Lower leg skin (tissue), 3 donors: ENCODE measurements around the gene NECAB2.

ENCODE experiments used
- CTCF ChIP-seq, 3 donors: fragments of 450-650 bp; IDR thresholded peaks; one replicate each; pipeline ENCODE4 v1.5.1; 2016; ENCODE audit warnings: antibody characterized with exemption in 3 of 3, mild to moderate bottlenecking in 3 of 3, moderate library complexity in 2 of 3
- POLR2A ChIP-seq, 2 donors: fragments of 450-650 bp; IDR thresholded peaks; one replicate each; pipeline ENCODE4 v1.6.1; 2016 to 2017; ENCODE audit warnings: antibody characterized with exemption in 2 of 2, mild to moderate bottlenecking in 1 of 2, moderate library complexity in 1 of 2

DNA sequence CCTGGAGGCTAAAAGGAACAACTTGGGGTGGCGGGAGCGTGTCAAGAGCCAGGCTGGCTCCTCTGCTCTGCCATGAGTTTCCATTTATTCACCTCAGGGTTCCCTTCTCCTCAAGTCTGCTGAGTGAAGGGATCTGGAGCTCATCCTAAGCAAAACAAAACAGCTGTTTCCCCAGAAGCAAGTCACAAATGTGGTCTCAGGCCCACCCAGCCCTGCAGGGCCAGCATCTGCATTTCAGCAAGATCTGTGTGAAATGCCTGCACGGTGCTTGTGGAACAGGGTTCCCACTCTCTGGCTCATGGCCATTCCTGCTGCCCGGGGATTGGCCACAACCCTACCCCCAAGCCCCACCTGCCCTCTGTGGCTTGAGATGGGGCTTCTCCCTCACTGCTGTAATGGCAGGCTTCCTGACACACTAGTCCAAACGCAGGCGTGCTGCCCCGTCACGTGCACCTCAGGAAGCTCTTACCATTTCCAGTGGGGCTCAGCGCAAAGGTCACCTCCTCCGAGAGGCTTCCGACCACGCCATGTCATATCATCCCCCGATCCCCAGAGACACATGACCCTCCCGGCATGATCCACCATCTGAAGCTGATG is 72.3 kb downstream of the NECAB2 start:
- TF ChIP-seq CTCF (IDR thresholded peaks at IDR 0.05), result no peak
- TF ChIP-seq POLR2A (IDR thresholded peaks at IDR 0.05), result no peak
